Muscle of leg (tissue), 16 donors: ENCODE measurements around the gene LDAH. TPM values are rescaled to one million over a fixed set of nuclear protein-coding genes. Genes with fewer than 3 reads are reported as not detected.

ENCODE experiments used
- DNase-seq: peaks from one replicate; pipeline ENCODE4 v3.0.0; 2013
- H3K27ac ChIP-seq: one replicate; pipeline ENCODE4 v1.5.1; 2013; ENCODE audit warnings: mild to moderate bottlenecking, low read length, control low read depth
- H3K27me3 ChIP-seq: one replicate; pipeline ENCODE4 v1.6.1; 2013; ENCODE audit warnings: low read length; ENCODE audit not compliant: control insufficient read depth, insufficient read depth
- H3K36me3 ChIP-seq: one replicate; pipeline ENCODE4 v1.6.1; 2013; ENCODE audit warnings: low read length; ENCODE audit not compliant: control insufficient read depth, insufficient read depth
- H3K4me1 ChIP-seq: one replicate; pipeline ENCODE4 v1.6.1; 2013; ENCODE audit warnings: low read length; ENCODE audit not compliant: control insufficient read depth, insufficient read depth
- H3K4me3 ChIP-seq: one replicate; pipeline ENCODE4 v1.5.1; 2013; ENCODE audit warnings: low read length, control low read depth
- H3K9me3 ChIP-seq: replicated peaks from 2 replicates; pipeline ENCODE4 v1.6.1; 2013; ENCODE audit warnings: low read depth, low read length; ENCODE audit not compliant: control insufficient read depth
- WGBS: methylation state at CpG from one replicate; pipeline ENCODE4 v1.1.5; 2013; ENCODE audit warnings: missing lambda C conversion rate; ENCODE audit not compliant: insufficient coverage; 5-methylcytosine and 5-hydroxymethylcytosine counted together
- long read RNA-seq, 11 donors: transcript quantifications; one replicate each; lab custom pipeline, GENCODE V29; 2026
- polyA plus RNA-seq, 8 donors: library from polyadenylated mRNA; unstranded; fragments of 120-200 nt; gene quantifications; one replicate each; pipeline versions ENCODE4 v1.2.1 to v1.2.3, GENCODE V29; 2013; ENCODE audit warnings: inconsistent platforms in 1 of 8, low replicate concordance in 1 of 8; ENCODE audit not compliant: insufficient read length in 8 of 8, insufficient read depth in 1 of 8
- total RNA-seq: library from RNA; stranded (reverse); fragments of 120-200 nt; gene quantifications from one replicate; pipeline ENCODE4 v1.2.4, GENCODE V29; 2013

The LDAH gene
- total RNA-seq (15.5 TPM), polyA plus RNA-seq (10 to 100 TPM in 5 of 8 donors, 1 to 10 TPM in 3; 8.5 to 12.1 (median 10.9) TPM)
- long read RNA-seq, donor 1, partial matches to known transcripts: 0 of 1 reads
- long read RNA-seq, donor 1, other reads (novel, unspliced or antisense): 0 of 1 reads
- long read RNA-seq, donor 2: 0 reads
- long read RNA-seq, donor 3: 0 reads
- long read RNA-seq, donor 4, partial matches to known transcripts: 0 of 3 reads
- long read RNA-seq, donor 4, other reads (novel, unspliced or antisense): 0 of 3 reads
- long read RNA-seq, donor 5, partial matches to known transcripts: 0 of 3 reads
- long read RNA-seq, donor 5, other reads (novel, unspliced or antisense): 0 of 3 reads
- long read RNA-seq, donor 6, partial matches to known transcripts: 0 of 5 reads
- long read RNA-seq, donor 6, other reads (novel, unspliced or antisense): 0 of 5 reads
- long read RNA-seq, donor 7, partial matches to known transcripts: 0 of 4 reads
- long read RNA-seq, donor 7, other reads (novel, unspliced or antisense): 0 of 4 reads
- long read RNA-seq, donor 8, partial matches to known transcripts: 0 of 2 reads
- long read RNA-seq, donor 8, other reads (novel, unspliced or antisense): 0 of 2 reads
- long read RNA-seq, donor 9, partial matches to known transcripts: 0 of 1 reads
- long read RNA-seq, donor 9, other reads (novel, unspliced or antisense): 0 of 1 reads
- long read RNA-seq, donor 10, partial matches to known transcripts: 0 of 5 reads
- long read RNA-seq, donor 10, other reads (novel, unspliced or antisense): 0 of 5 reads
- long read RNA-seq, donor 11, partial matches to known transcripts: 0 of 2 reads
- long read RNA-seq, donor 11, other reads (novel, unspliced or antisense): 0 of 2 reads

DNA sequence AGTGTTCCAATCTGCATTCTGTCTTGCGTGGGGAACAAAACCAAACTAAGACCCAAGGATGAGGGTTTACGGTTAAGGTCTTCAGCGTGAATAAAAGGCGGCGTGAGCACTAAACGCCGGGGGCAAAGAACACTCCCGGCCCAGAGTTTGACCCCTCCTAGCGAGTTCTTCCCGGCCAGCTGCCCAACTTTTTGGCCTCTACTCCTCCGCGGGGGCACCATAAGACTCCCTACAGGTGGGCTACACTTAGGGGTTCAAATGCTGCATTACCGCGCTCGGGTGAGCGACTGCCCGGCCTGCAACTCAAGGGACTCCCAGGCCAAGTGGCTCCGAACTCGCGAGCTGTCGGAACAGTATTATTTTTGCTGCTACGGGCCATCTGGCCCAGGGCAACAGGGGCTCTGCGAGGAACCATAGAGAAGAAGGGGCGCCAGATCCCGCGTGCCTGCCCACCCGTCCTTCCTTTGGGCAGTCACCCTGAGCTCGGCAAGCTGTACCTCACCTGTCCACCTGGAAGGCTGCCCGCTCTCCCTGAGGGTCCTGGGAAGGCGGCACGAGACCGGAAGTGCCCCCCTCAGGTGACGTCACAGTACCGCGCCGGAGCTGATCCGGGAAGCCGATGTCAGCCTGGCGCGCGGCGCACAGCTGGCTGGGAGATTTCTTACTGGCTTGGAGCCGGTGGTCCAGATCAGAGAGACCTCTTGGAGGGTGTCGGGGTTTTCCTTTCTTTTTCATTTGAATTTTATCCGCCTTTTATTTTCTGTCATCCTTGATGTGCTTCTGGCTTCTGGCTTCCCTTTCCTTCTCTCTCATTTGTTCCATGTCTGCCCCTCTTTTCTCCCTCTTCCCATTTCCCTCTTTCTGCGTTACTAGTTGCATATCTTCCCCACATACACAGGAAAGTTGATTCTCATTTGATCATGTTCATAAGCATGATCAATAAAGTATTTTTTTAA lies at the start of gene LDAH:
LDAH (minus strand) TSS at position 567 of the 956 bp plus-strand sequence. CDS start 21,638 bp downstream, outside the sequence.
- Histone ChIP-seq H3K4me1 (no peaks in the 10 kb centered on the region), H3K9me3 (no peaks in the 10 kb centered on the region), H3K4me3 (peak within 1 kb of the TSS; percentile 66), H3K27me3 (peaks cover 2% of the 10 kb centered on the region), H3K27ac (peak within 1 kb of the TSS; percentile 95), H3K36me3 (no peaks in the 10 kb centered on the region)
- peak; percentile 96 for DNase-seq
- 0% methylated on average over 34 of the region's 46 CpGs for WGBS

DNA sequence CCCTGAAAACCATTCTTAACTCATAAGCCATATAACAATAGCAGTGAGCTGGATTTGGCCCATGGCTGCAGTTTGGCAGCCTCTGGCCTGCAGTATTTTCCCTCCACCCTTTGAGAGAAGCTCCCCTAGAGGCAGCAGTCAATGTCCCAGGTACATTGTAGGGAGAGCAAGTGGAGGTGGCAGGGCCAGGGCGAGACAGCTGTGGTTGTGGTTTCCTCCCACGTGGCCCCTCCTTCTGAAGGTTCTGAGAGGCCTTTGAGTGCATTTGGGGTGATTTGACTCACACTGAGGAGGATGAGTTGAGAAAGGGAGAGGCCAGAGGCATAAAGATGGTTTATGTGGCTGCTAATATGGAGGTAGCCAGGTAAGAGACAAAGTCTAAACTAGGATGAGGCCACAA lies 45.5 kb upstream of the LDAH start:
- no peak for DNase-seq
- 29% methylated on average over 2 of the region's 2 CpGs for WGBS
- H3K36me3 ChIP-seq: no peaks in the 10 kb centered on the region

DNA sequence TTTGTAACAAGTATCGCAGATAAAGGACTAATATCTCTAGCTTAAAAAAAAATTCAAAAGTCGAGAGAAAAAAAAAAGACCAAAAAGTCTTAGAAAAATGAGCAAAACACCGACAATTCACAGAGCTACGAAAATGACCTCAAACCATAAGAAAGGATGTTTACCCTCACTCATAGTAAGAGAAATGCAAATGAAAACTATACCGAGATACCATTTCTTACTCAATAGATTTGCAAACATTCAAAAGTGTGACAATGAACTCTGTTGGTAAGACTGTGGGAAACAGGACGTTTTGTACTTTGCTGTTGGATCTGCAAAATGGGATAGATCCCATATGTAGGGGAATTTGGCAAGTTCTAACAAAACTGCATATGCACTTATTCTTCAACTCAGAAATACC lies 39.9 kb upstream of the LDAH start:
- no CpG with 5 or more reads among the region's 6 CpGs for WGBS
- H3K27me3 ChIP-seq: no peaks in the 10 kb centered on the region
- no peak for DNase-seq
- no peak overlapping the region for H3K4me3 ChIP-seq
- no peak overlapping the region for H3K27ac ChIP-seq
- H3K4me1 ChIP-seq: no peaks in the 10 kb centered on the region
- H3K9me3 ChIP-seq: no peaks in the 10 kb centered on the region
- no peaks in the 10 kb centered on the region for H3K36me3 ChIP-seq

More for the DNA sequence above, 45.5 kb upstream of the LDAH start:
- Histone ChIP-seq H3K9me3 (no peaks in the 10 kb centered on the region), H3K4me3 (no peak overlapping the region), H3K4me1 (no peaks in the 10 kb centered on the region), H3K27me3 (no peaks in the 10 kb centered on the region), H3K27ac (no peak overlapping the region)

GRCh38 chr2:20855456-20855855 lies 32.6 kb upstream of the LDAH start:
- H3K9me3 ChIP-seq: no peaks in the 10 kb centered on the region
- H3K27me3 ChIP-seq: no peaks in the 10 kb centered on the region
- no peak overlapping the region for H3K27ac ChIP-seq
- WGBS: 88% methylated on average over 1 of the region's 4 CpGs
- no peak for DNase-seq
- no peaks in the 10 kb centered on the region for H3K4me1 ChIP-seq
- H3K36me3 ChIP-seq: no peaks in the 10 kb centered on the region
- H3K4me3 ChIP-seq: no peak overlapping the region

DNA sequence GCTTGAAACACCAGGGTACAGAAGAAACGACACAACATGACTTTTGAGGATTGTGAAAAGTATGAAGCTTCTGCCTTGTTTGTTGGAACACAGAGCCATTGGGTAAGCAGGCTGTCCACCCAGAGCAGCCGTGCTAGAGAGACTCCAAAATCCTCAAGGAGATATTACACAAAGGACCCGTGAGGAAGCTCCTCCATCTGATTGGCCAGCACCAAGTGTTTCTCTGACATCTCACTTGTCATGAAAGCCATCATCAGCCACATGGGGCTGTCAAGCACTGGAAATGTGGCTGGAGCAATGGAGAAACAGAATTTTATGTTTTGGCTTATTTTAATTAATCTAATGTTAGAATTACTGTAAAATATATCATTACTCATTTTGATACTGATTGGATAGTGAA lies 29.8 kb upstream of the LDAH start:
- H3K4me3 ChIP-seq: no peak overlapping the region
- no peaks in the 10 kb centered on the region for H3K36me3 ChIP-seq
- no peaks in the 10 kb centered on the region for H3K9me3 ChIP-seq
- no peaks in the 10 kb centered on the region for H3K27me3 ChIP-seq
- H3K27ac ChIP-seq: no peak overlapping the region
- no peaks in the 10 kb centered on the region for H3K4me1 ChIP-seq
- 75% methylated on average over 1 of the region's 3 CpGs for WGBS
- DNase-seq: no peak

DNA sequence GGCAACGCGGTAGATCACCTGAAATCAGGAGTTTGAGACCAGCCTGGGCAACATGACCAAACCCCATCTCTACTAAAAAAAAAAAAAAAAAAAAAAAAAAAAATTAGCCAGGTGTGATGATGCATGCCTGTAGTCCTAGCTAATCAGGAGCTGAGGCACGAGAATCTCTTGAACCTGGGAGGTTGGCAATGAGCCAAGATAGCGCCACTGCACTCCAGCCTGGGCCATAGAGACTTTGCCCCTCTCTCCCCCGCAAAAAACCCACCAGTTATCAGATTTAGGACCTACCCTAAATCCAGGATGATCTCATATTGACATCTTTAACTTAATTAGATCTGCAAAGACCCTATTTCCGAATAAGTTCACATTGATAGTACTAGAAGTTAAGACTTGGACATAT lies 29.2 kb upstream of the LDAH start:
- Histone ChIP-seq H3K9me3 (no peaks in the 10 kb centered on the region), H3K27me3 (no peaks in the 10 kb centered on the region), H3K4me1 (no peaks in the 10 kb centered on the region), H3K4me3 (no peak overlapping the region), H3K27ac (no peak overlapping the region), H3K36me3 (no peaks in the 10 kb centered on the region)
- DNase-seq: no peak
- 66% methylated on average over 3 of the region's 6 CpGs for WGBS

DNA sequence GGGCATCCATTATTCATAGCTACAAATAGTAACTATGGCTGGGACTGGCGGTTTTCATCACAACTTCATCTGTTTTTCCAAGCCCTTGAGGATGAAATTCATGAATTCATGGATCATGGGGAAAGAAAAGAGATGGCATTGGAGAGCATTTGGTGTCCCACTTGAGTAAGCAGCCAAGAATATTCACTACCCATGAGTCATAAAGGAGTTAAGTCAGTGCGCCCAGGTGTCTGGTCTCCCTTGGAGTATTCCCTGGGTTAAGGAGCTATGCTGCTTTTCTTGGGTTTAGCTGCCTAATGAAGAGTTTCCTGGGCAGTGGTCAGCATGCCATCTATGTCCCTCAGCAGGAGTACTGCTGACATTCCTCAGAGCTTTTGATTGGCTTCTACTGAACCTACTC lies 21.3 kb upstream of the LDAH start:
- WGBS: 80% methylated on average over 1 of the region's 2 CpGs
- DNase-seq: no peak
- Histone ChIP-seq H3K9me3 (no peaks in the 10 kb centered on the region), H3K4me3 (no peak overlapping the region), H3K27ac (no peak overlapping the region), H3K36me3 (no peaks in the 10 kb centered on the region), H3K27me3 (no peaks in the 10 kb centered on the region), H3K4me1 (no peaks in the 10 kb centered on the region)

- H3K27me3 ChIP-seq: no peaks in the 10 kb centered on the region
- H3K9me3 ChIP-seq: no peaks in the 10 kb centered on the region
- WGBS: no CpG with 5 or more reads among the region's 1 CpG
- DNase-seq: no peak
- H3K27ac ChIP-seq: no peak overlapping the region
- H3K4me1 ChIP-seq: no peaks in the 10 kb centered on the region
- no peak overlapping the region for H3K4me3 ChIP-seq
- H3K36me3 ChIP-seq: no peaks in the 10 kb centered on the region
Observed at GRCh38 chr2:20839052-20839451, 16.2 kb upstream of the LDAH start.

DNA sequence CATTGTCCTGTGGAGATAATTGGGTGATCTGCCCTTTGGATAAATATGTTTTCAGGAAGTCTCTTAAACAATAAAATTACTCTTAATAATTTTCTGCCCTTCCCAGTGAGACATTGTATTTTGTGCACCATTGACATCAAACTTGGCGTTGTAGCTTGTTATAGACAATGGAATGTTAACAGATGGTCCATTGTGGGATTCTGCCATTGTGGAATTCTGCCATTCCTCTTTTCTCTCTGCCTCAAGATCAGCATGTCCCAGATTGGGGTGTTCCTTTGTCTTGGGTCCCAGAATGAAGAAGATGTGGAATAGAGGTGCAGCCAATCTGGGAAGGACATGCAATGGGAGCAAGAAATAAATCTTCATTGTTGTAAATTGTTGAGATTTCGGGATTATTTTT lies 15.1 kb upstream of the LDAH start:
- Histone ChIP-seq H3K9me3 (no peaks in the 10 kb centered on the region), H3K27me3 (no peaks in the 10 kb centered on the region), H3K4me3 (no peak overlapping the region), H3K4me1 (no peaks in the 10 kb centered on the region), H3K27ac (no peak overlapping the region), H3K36me3 (no peaks in the 10 kb centered on the region)
- WGBS: no CpG with 5 or more reads among the region's 2 CpGs
- no peak for DNase-seq
